ENCODE measurements around the gene COL25A1.

The COL25A1 gene

DNA sequence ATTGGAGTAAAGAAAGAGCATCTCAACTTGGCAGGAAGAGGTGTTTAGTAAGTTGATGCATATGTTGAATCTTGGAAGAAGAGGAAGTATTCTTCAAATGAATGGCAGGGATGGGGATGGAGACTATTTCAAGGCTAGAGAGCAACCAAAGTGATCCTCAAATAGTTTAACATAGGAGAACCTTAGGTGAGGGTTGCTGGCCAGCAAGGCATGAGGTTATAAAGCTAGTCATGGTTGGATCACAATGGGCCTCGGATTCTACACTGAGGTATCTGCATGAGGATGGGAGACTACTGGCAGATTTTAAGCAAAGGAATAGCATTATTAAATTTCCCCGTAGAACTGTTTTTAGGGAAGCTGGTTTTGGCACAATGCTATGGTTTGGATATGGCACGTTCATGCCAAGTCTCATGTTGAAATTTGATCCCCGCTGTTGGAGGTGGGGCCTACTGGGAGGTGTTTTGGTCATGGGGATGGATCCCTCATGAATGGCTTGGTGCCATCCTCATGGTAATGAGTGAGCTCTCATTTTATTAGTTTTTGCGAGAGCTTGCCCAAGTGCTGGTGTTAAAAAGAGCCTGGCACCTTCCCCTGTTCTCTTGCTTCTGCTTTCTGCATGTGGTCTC lies 497.7 kb downstream of the COL25A1 start:
- H3K27ac ChIP-seq: no peak overlapping the region
- DNase-seq (ENCODE audit: low read depth, low spot score): no peak

DNA sequence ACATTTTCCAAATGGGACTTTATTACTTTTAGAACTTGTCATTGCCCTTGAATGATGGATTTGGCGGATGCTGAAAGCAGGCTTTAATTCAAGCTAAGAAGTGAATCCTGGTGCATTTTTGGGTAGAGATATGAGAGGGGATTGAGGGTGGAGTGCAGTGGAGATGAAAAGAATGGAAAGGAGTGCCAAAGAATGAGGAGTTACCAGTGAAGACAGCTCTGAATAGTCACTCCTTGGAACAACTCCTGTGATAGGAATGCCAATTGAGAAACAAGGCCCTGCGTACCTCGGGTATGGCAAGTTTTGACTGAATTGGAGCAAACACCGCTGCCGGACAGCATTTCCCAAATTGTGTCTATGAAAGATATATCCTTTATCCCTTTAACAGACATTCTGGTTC lies 503.2 kb downstream of the COL25A1 start:
- DNase-seq (ENCODE audit: low read depth, low spot score): no peak
- no peak overlapping the region for H3K27ac ChIP-seq

DNA sequence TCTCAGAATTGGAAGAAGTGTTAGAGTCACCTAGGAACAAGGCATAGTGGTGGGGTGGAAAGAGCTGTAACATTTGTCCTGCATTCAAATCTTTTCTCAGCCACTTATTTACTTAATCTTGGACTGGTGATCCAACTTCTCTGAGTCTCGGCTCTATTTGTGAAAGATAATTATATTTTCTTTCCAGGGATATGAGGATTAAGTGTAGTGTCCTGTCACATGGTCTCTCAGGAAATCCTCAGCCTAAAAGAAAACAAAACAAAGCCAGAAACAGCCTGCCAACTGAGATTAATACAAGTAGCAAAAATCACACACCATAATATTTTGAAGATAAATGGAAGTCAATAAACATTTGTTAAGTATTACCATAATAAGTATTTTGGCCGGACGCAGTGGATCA lies 506.3 kb downstream of the COL25A1 start:
- H3K27ac ChIP-seq: no peak overlapping the region
- DNase-seq (ENCODE audit: low read depth, low spot score): no peak

DNA sequence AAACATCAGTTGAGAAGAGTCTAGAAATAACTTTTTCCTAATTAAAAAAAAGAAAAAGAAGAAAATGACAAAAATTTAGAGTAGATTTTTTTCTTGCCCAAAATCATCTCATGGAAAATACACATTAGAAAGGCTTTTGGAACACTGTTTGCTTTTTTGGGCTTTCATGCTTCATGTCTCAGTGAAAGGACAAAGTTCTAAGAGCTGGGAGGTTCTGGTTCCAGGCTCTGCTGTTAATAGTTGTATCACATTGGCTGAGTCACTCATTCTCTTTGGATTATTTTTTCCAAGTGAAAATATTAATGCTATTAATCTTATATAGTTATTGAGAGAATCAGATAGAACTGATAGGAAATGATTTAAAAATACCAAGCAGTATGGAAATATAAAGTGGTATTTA lies 506.7 kb downstream of the COL25A1 start:
- no peak for DNase-seq (ENCODE audit: low read depth, low spot score)
- H3K27ac ChIP-seq: no peak overlapping the region

DNA sequence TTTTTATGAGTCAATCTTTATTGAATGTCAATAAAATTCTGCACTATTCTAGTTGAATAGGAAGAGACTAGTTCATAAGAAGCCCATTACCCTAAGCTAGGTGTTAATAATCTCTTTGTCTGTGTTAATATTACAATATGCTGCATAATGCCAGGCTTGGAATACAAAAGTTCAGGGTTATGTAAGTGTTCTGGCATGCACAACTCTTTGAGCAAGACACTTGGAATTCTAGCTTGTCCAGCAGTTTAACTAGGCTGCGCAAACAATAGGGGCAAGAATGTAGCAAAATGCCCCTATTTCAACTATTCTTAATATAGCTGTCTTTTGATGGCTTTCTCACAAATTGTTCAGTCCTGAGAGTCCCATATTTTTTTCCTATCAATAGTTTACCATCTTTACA lies 508.3 kb downstream of the COL25A1 start:
- H3K27ac ChIP-seq: no peak overlapping the region
- DNase-seq (ENCODE audit: low read depth, low spot score): no peak

DNA sequence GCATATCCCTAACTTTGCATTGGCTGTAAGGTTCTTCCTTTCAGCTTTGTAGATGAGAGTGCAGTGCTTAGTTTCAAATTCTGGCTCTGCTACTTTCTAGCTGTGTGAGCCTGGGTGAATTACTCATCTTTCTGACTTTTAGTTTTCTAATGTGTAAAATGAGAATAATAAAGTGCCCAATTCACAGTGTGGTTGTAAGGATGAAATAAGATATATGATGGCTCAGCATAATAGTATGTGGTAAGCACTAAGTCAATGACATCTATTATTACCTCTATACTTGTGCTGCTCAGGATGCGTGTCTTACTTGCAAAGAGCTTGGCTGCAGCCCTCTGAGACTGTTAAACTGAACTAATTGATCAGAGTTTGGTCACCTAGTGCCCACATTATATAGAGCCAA lies 509.0 kb downstream of the COL25A1 start:
- no peak for DNase-seq (ENCODE audit: low read depth, low spot score)
- no peak overlapping the region for H3K27ac ChIP-seq

DNA sequence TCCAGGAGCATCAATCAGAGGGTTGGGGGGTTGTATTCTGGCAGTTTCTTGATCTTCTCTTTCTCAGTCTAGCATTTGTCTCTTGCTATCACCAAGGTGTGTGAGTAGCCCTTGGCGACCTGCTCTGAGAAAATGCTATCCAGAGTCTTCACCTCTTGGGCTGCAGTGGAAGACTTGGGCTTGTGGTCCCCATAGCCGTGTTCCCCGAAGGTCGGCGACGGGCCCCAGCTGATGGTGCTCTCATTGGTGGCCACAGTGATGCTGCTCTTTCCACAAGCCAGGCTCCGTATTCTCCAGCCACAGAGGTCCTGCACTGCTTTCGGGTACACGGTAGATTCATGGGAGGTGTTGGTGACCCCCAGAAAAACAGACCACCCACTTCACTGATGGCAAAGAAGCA lies 513.7 kb downstream of the COL25A1 start:
- H3K27ac ChIP-seq: no peak overlapping the region
- DNase-seq (ENCODE audit: low read depth, low spot score): no peak

DNA sequence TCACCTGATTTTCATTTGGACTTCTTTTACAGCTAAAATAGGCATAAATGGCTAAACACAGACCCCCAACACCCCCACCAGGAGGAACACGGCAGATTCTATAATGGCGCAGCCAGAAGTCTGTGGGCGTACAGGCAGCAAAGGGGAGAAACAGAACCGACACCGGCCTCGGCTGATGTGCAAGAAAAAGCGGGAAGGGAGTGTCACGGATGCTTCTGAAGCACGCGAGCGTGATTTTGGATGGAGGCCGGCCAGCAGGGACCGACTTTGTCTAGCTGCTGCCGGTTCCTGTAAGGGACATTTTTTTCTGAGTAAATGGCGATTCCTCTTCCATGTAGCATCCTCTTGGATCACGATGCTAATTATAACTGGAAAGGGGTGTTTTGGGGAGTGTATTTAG lies 514.7 kb downstream of the COL25A1 start:
- no peak overlapping the region for H3K27ac ChIP-seq
- no peak for DNase-seq (ENCODE audit: low read depth, low spot score)

DNA sequence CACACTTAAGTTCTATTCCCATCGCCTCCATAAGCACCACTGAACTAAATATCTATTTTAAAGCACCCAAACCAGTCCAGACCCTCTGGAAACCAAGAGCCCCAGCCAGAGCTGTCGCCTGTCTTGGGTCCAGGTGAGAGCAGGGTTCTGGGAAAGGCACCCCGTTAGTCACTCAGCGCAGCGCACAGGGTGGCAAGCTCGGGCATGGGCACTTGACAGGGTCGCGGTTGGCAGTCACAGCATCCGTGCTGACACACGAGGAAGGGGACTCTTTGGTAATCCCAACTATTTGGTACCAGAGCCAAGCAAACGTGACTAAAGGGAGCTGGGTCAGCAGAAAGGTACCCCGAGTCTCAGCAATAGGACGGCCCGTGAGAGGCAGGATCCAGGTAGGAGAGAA lies 515.4 kb downstream of the COL25A1 start:
- no peak for DNase-seq (ENCODE audit: low read depth, low spot score)
- no peak overlapping the region for H3K27ac ChIP-seq

DNA sequence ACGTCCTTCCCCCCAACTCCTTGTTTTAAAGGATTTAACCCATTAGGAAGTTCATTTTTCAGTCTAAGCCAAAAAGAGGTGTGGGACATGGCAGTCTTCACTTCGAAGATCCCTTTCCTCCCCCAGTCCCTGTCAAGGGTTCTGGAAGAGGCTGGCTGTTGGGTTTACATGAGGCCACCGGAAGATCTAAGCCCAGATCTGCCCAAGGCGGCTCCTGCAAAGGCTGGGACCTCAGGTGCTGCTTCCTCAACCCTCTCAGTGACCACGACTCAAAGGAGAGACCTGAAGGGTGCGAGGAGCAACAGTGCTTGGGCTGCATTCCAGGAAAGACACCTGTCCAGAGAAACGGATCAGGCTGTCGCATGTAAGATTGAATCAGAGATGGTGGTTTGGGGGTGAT lies 516.1 kb downstream of the COL25A1 start:
- H3K27ac ChIP-seq: no peak overlapping the region
- no peak for DNase-seq (ENCODE audit: low read depth, low spot score)

DNA sequence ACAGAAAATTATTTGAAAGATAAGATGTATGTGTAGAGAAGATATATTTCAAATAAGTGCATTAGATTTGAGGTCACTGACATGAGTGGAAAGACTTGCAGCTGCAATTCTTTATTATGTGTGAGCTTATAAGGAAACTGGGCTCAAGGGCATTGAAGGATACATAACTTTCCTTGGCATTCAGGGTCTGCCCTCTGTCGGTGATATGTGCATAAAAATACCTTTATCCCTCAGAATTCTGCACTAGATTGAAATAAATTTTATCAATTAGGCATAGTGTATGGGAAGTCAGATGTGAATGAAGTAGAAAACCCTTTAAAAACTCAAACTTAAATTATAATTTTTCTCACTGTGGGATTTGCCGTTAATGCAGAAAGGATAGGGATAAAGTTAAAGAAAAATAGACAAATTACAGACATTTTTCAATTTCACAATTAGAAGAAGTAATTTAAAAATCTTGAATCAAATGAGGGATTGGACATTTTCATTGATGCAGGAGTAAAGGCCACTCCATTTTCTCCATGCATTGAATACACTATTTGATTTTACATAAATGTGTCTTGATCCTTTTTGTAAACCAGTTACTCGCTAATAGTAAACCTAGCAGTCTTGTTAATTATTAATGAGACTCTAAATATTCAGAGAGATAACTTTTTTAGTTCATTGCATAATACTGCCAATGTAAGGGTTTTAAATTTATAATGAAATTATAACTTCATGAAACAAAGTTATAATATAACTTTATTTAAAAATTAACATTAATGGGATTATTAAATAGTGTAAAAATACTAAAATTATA lies 518.6 kb downstream of the COL25A1 start:
- DNase-seq (ENCODE audit: low read depth, low spot score): no peak

DNA sequence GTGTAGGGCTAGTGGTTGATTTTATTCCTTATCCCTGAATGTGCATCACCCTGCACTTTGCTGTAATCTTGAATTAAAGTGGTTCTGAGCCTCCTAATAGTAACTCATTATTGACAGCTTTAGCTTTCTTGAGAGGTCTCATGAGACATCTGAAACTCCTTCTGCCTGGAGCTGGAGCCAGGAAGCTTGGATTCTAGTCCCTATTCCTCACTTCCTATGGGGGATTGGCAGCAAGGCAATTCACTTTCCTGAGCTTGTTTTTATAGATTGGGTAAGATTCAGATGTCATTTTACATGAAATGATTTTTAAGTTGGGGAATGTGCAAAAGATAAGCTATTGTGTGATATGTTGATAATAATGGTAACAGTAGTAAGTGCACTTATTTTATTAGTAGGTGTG lies 522.5 kb downstream of the COL25A1 start:
- H3K27ac ChIP-seq: no peak overlapping the region
- no peak for DNase-seq (ENCODE audit: low read depth, low spot score)

More for the DNA sequence above, 518.6 kb downstream of the COL25A1 start:
- no peak overlapping the region for H3K27ac ChIP-seq

DNA sequence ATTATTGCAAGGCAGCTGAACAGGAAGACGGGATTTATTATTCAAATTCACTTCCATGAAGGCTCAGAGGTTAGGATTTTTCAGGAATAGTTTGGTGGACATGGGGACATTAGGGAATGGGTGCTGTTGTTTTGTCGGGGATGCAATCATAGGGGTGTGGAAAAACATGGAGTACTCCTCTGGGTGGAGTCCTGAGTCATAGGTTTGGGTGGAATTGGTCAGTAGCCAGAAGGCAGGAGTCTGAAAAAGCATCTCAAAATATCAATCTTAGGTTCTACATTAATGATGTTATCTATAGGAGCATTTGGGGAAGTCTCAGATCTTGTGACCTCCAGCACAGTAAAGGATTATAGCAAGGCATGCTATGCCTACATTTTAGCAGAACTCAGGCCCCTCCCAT lies 525.1 kb downstream of the COL25A1 start:
- DNase-seq (ENCODE audit: low read depth, low spot score): no peak

DNA sequence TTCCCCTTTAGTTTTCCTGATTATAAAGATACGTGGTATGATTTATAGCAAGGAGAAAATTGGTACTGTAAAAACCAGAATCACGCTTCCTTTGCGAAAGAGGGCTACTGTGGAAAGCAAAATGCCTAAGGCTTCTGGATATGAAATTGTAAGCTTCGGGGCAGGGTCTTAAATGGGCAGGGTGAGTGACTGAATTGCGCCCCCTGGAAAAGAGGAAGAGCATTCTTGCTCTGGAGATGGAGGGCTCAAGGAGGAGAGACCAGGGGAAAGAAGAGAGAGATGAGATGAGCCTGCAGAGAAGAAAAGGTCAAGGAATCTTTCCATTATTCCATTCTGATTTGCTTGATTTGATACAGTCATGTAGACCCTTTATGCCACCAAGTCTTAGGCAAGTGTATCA lies 526.5 kb downstream of the COL25A1 start:
- DNase-seq (ENCODE audit: low read depth, low spot score): no peak
- no peak overlapping the region for H3K27ac ChIP-seq

More for the DNA sequence above, 525.1 kb downstream of the COL25A1 start:
- no peak overlapping the region for H3K27ac ChIP-seq

DNA sequence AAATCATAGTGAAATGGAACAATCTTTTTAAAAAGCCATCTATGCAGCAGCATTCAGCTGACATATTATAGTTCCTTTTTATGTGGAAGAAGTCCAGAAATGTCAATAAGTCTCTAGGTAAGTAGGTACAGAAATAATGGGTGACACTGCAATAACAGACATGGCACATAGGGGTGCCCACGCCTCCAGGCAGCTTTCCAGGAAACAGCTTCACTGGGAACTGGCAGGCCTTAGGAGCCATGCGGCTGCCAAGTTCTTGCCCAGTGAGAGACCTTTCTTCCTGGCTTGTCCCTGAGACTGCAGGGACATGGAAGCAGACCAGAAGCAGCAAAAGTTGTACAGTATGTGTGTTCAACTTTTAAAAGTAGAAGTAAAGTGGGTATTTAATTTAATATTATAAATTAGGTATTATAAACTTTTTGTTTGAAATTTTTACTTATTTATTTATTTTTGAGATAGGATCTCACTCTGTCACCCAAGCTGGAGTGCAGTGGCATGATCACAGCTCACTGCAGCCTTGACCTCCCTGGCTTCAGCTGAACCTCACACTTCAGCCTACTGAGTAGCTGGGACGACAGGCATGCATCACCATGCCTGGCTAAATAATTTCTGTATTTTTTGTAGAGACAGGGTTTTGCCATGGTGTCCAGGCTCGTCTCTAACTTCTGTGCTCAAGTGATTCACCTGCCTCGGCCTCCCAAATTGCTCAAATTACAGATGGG lies 527.5 kb downstream of the COL25A1 start:
- DNase-seq (ENCODE audit: low read depth, low spot score): peak; percentile 3
- H3K27ac ChIP-seq: no peak overlapping the region

DNA sequence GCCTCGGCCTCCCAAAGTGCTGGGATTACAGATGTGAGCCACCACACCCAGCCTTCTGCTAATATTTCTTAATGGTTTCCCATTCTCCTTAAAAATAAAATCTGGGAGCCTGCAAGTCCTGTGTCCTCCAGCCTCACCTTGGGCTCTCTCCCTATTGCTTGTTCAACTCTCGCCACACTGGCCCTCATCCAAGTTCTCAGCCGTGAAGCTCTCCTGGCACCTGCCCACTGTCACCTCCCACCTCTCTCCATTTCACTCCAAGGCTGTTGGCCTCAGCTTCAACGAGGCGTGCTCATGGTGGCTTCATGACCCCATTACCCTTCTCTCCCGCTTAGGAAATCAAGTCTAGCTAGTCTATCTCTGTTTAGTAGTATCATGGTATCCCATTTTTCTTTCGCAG lies 530.1 kb downstream of the COL25A1 start:
- DNase-seq (ENCODE audit: low read depth, low spot score): no peak
- no peak overlapping the region for H3K27ac ChIP-seq

DNA sequence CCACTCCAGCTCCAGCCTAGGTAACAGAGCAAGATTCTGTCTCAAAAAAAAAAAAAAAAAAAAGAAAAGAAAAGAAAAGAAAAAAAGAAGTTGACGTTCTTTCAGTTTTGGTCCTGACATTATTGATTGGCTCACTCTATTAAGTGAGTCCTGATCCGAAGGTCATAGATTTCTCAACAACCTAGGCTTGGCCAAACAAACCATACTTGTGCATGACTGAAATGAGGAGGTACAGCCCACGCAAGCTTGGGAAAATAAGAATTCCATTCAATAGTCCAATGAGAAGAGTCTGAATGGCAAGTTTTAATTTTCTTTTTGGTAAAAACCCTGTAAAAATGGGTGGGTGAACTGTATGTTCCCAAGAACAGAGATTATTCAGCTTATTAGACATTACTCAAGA lies 536.4 kb downstream of the COL25A1 start:
- H3K27ac ChIP-seq: no peak overlapping the region
- DNase-seq (ENCODE audit: low read depth, low spot score): no peak

DNA sequence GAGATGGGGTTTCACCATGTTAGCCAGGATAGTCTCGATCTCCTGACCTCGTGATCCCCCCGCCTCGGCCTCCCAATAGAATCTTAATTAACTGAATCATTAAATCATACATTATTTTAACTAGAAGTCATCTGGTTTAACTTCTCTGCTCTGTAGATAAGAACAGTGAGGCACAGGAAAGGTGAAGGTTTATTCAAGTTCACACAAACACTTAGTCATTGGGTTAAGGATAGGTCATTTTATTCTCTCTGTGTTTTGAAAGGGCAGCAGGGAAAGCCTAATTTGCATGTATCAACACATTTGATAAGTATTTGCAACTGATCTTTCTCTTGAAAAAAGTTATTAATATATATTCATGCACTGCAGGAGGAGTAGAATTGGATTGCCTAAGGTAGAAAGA lies 538.5 kb downstream of the COL25A1 start:
- DNase-seq (ENCODE audit: low read depth, low spot score): no peak
- H3K27ac ChIP-seq: no peak overlapping the region

DNA sequence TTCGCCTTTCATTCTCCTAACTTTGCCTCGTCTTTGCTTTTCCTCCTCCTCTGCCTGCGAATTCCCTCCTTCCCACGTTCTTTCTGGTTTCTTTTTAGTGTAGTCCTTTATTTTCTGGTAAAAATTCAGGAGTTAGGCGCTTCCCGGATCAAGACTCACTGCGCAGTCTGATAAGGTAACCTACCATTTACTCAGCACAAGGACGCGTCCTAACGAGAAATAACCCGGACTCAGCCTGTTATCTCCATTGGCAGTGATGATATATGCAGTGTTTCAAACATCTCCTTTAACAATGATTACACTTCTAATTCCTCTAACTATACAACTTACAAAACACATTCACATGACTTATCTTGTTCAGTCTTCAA lies 539.2 kb downstream of the COL25A1 start:
- no peak overlapping the region for H3K27ac ChIP-seq

DNA sequence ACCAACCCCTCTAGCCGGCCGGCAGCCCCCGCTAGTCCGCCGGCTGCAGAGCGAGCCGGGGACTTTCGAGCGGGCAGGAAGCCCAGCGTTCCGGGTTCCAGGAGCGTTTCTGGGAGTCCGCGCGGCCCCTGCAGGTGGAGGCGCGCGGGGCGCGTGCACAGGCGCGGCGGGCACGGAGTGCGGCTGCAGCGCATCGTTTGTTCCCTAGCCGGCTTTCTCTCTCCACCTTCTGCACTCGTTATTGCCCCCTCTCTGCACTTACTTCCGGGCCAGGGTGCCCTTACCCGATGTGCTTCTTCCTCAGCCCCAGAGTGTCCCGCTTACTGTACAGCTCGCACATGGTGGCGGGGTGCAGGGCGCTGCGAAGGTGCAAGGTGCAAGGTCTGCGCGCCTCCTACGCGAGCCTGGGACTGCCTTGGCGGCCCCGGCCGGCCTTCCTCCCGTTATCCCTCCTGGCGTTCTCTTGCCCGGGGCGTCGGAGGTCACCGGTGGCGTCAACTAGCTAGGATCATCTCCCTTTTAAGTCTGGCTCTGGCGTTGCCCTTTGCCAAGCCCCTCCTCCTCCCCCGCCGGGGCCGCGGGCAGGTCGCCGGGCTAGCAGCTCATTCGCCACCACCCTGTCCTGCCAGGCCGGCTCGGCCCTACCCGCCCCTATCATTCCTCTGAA lies 539.8 kb downstream of the COL25A1 start, which contains the start of gene ETNPPL:
TSS of gene ETNPPL (minus strand) at position 495 of the 667 bp plus-strand sequence. CDS start at position 340, 155 bp downstream.
- no peak for DNase-seq (ENCODE audit: low read depth, low spot score)
- H3K27ac ChIP-seq: no peak within 1 kb of the TSS

More for the DNA sequence above, 539.2 kb downstream of the COL25A1 start:
- DNase-seq (ENCODE audit: low read depth, low spot score): no peak
